Astrocyte (in vitro differentiated cells and primary cell): ENCODE results near the gene GPR153. TPM values are rescaled to one million over a fixed set of nuclear protein-coding genes. Genes with fewer than 3 reads are reported as not detected.

ENCODE experiments used
- DNase-seq: peaks from one replicate; pipeline ENCODE4 v3.0.0-alpha.2; 2010; ENCODE audit warnings: low read depth
- FAIRE-seq: peaks from 2 replicates; lab custom pipeline; 2011; peaks lifted over from hg19 to GRCh38; lab: Jason Lieb, UNC
- H2AFZ ChIP-seq: 2 replicates; pipeline ENCODE4 v1.6.0; 2012; ENCODE audit warnings: low read depth, low read length, inconsistent platforms
- H3K27ac ChIP-seq: 2 replicates; pipeline ENCODE4 v1.5.1; 2011; ENCODE audit warnings: low read depth, low read length, inconsistent platforms
- H3K27me3 ChIP-seq: 2 replicates; pipeline ENCODE4 v1.6.0; 2011; ENCODE audit warnings: low read length, inconsistent platforms; ENCODE audit not compliant: insufficient read depth
- H3K36me3 ChIP-seq: 2 replicates; pipeline ENCODE4 v1.5.1; 2011; ENCODE audit warnings: low read length, inconsistent platforms; ENCODE audit not compliant: insufficient read depth
- H3K4me1 ChIP-seq: 2 replicates; pipeline ENCODE4 v1.5.1; 2011; ENCODE audit warnings: low read length, inconsistent platforms; ENCODE audit not compliant: insufficient read depth
- H3K4me2 ChIP-seq: 2 replicates; pipeline ENCODE4 v1.6.0; 2012; ENCODE audit warnings: low read length, inconsistent platforms
- H3K4me3 ChIP-seq: 2 replicates; pipeline ENCODE4 v1.5.1; 2011; ENCODE audit warnings: low read depth, mild to moderate bottlenecking, low read length, inconsistent platforms; ENCODE audit not compliant: insufficient read depth
- H3K79me2 ChIP-seq: 2 replicates; pipeline ENCODE4 v1.6.0; 2012; ENCODE audit warnings: mild to moderate bottlenecking, low read length, inconsistent platforms; ENCODE audit not compliant: insufficient read depth
- H3K9ac ChIP-seq: 2 replicates; pipeline ENCODE4 v1.6.0; 2012; ENCODE audit warnings: mild to moderate bottlenecking, low read length, inconsistent platforms
- H3K9me3 ChIP-seq: 2 replicates; pipeline ENCODE4 v1.5.1; 2012; ENCODE audit warnings: low read depth, mild to moderate bottlenecking, low read length, inconsistent platforms; ENCODE audit not compliant: insufficient read depth
- H4K20me1 ChIP-seq: 2 replicates; pipeline ENCODE4 v1.6.0; 2012; ENCODE audit warnings: low read length, inconsistent platforms; ENCODE audit not compliant: insufficient read depth
- H3K27ac Mint-ChIP-seq: one replicate; pipeline ENCODE4 v1.8.0; 2021; ENCODE audit warnings: mild to moderate bottlenecking, mixed read lengths; ENCODE audit not compliant: unreplicated experiment
- H3K27me3 Mint-ChIP-seq: one replicate; pipeline ENCODE4 v1.8.0; 2021; ENCODE audit warnings: low read depth, mixed read lengths; ENCODE audit not compliant: unreplicated experiment
- H3K36me3 Mint-ChIP-seq: one replicate; pipeline ENCODE4 v1.8.0; 2021; ENCODE audit warnings: low read depth, mixed read lengths; ENCODE audit not compliant: unreplicated experiment
- H3K4me1 Mint-ChIP-seq: one replicate; pipeline ENCODE4 v1.8.0; 2021; ENCODE audit warnings: low read depth, mixed read lengths; ENCODE audit not compliant: unreplicated experiment
- H3K4me3 Mint-ChIP-seq: one replicate; pipeline ENCODE4 v1.8.0; 2021; ENCODE audit warnings: mild to moderate bottlenecking, moderate library complexity, mixed read lengths; ENCODE audit not compliant: unreplicated experiment
- H3K9me3 Mint-ChIP-seq: one replicate; pipeline ENCODE4 v1.8.0; 2021; ENCODE audit warnings: mild to moderate bottlenecking, mixed read lengths; ENCODE audit not compliant: unreplicated experiment
- CTCF ChIP-seq: IDR thresholded peaks from 2 replicates; pipeline ENCODE4 v1.5.1; 2011; ENCODE audit warnings: low read depth, mild to moderate bottlenecking, inconsistent platforms, low read length, moderate library complexity; ENCODE audit not compliant: insufficient read depth
- EZH2 ChIP-seq: IDR thresholded peaks from 2 replicates; pipeline ENCODE4 v1.6.1; 2012; ENCODE audit warnings: mild to moderate bottlenecking, low read length, inconsistent platforms; ENCODE audit not compliant: insufficient read depth
- total RNA-seq: library from RNA; stranded (reverse); gene quantifications from 2 replicates; pipeline ENCODE4 v1.2.1, GENCODE V29; 2021

GPR153 gene
- total RNA-seq, 1 donor from 2014 or later: 3.0 TPM

DNA sequence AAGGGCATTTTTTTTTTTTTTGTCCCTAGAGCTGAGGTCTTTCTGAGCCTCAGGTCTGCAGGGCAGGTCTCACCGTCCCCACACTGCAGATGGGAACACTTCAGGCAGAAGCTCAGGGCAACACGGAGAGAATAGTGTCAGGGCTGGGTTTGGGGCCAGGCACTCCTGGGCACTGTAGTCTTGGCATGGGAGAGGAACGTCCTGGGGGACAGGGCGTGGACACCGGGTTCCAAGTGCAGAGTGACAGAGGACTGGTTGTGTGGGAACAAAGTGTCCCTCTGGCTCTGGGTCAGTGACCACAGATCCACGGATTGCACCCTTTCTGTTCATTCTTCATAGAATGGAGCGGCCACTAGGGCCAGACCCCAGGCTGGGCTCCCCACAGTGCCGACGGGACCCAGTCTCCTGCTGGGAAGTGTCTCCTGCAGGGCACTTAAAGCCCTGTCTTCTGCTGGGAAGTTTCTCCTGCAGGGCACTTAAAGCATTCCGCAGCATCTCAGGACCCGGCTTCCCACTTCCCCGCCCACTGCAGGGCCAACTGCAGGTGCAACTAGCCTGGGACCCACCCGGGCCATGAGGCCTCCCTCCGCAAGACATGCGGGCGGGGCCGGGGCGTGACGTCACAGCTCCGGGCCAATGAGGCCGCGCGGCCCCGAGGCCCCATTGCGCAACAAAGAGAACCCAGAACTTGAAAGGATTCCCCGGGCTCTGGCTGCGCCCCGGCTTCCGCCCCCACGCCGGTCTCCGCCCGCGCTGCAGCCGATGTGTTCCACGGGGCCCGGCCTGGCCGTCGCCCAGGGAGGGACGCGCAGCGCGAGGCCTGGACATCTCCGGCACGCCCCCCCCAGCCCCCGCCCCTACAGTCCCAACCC, 1.2 kb downstream of the GPR153 start:
- H4K20me1 ChIP-seq: peaks cover 20% of the 10 kb centered on the region
- H2AFZ ChIP-seq: no peak overlapping the region
- H3K4me3 ChIP-seq: peak overlapping the region; percentile 44
- H3K36me3 ChIP-seq: no peaks in the 10 kb centered on the region
- H3K4me1 ChIP-seq: peaks cover 7% of the 10 kb centered on the region
- no peak overlapping the region for H3K27ac Mint-ChIP-seq
- peaks cover 32% of the 10 kb centered on the region for H3K27me3 Mint-ChIP-seq
- no peaks in the 10 kb centered on the region for H3K9me3 Mint-ChIP-seq
- no peaks in the 10 kb centered on the region for H3K9me3 ChIP-seq
- H3K4me2 ChIP-seq: peak overlapping the region; percentile 89
- FAIRE-seq: no peak
- no peak overlapping the region for H3K27ac ChIP-seq
- H3K9ac ChIP-seq: no peak overlapping the region
- H3K36me3 Mint-ChIP-seq: no peaks in the 10 kb centered on the region
- DNase-seq: peak; percentile 47
- TF ChIP-seq CTCF: no peak
- no peak for TF ChIP-seq EZH2
- no peaks in the 10 kb centered on the region for H3K79me2 ChIP-seq
- no peaks in the 10 kb centered on the region for H3K4me1 Mint-ChIP-seq
- peak overlapping the region; percentile 76 for H3K4me3 Mint-ChIP-seq
- H3K27me3 ChIP-seq: no peaks in the 10 kb centered on the region

GRCh38 chr1:6258675-6259074, 2.2 kb downstream of the GPR153 start:
- Histone ChIP-seq H3K9me3 (no peaks in the 10 kb centered on the region), H4K20me1 (peaks cover 20% of the 10 kb centered on the region), H2AFZ (no peak overlapping the region), H3K27me3 (no peaks in the 10 kb centered on the region), H3K36me3 (no peaks in the 10 kb centered on the region), H3K27ac (no peak overlapping the region), H3K4me3 (no peak overlapping the region), H3K79me2 (no peaks in the 10 kb centered on the region), H3K4me1 (peaks cover 7% of the 10 kb centered on the region), H3K4me2 (no peak overlapping the region), H3K9ac (no peak overlapping the region)
- H3K27me3 Mint-ChIP-seq: peaks cover 36% of the 10 kb centered on the region
- H3K9me3 Mint-ChIP-seq: no peaks in the 10 kb centered on the region
- no peak for DNase-seq
- peaks cover 2% of the 10 kb centered on the region for H3K36me3 Mint-ChIP-seq
- no peak overlapping the region for H3K4me3 Mint-ChIP-seq
- H3K4me1 Mint-ChIP-seq: no peaks in the 10 kb centered on the region
- no peak for FAIRE-seq
- TF ChIP-seq CTCF (no peak), EZH2 (no peak)
- H3K27ac Mint-ChIP-seq: no peak overlapping the region

GRCh38 chr1:6257541-6258069, 3.3 kb downstream of the GPR153 start:
- H3K36me3 Mint-ChIP-seq: peaks cover 2% of the 10 kb centered on the region
- H3K79me2 ChIP-seq: no peaks in the 10 kb centered on the region
- no peak overlapping the region for H3K9ac ChIP-seq
- no peaks in the 10 kb centered on the region for H3K4me1 Mint-ChIP-seq
- H3K27me3 ChIP-seq: no peaks in the 10 kb centered on the region
- no peaks in the 10 kb centered on the region for H3K9me3 ChIP-seq
- H3K27ac ChIP-seq: no peak overlapping the region
- H3K9me3 Mint-ChIP-seq: no peaks in the 10 kb centered on the region
- H3K27me3 Mint-ChIP-seq: peaks cover 41% of the 10 kb centered on the region
- H3K36me3 ChIP-seq: no peaks in the 10 kb centered on the region
- DNase-seq (no peak), FAIRE-seq (no peak)
- H3K4me2 ChIP-seq: no peak overlapping the region
- H4K20me1 ChIP-seq: peaks cover 20% of the 10 kb centered on the region
- no peak overlapping the region for H2AFZ ChIP-seq
- H3K4me1 ChIP-seq: peaks cover 3% of the 10 kb centered on the region
- H3K4me3 ChIP-seq: no peak overlapping the region
- no peak overlapping the region for H3K27ac Mint-ChIP-seq
- H3K4me3 Mint-ChIP-seq: no peak overlapping the region
- TF ChIP-seq CTCF: no peak
- TF ChIP-seq EZH2: no peak
